CD14-positive monocyte (primary cell): ENCODE data around the gene TIGIT. TPM values are rescaled to one million over a fixed set of nuclear protein-coding genes. Genes with fewer than 3 reads are reported as not detected.
"Not testable (repeated sequence)": the region's sequence is repeated elsewhere in the genome, so short reads cannot be mapped to it uniquely, and the experiment has no call there.

Experiments
- DNase-seq, 3 donors: peaks; one replicate each; pipeline ENCODE4 v3.0.0-alpha.2; 2011 to 2022
- H2AFZ ChIP-seq: 2 replicates; pipeline ENCODE4 v1.6.0; 2012; ENCODE audit warnings: mild to moderate bottlenecking, low read depth, low read length, inconsistent platforms; ENCODE audit not compliant: insufficient read depth, poor library complexity, severe bottlenecking
- H3K27ac ChIP-seq, 2 donors: 1 replicate in 1 of 2; 2 replicates in 1 of 2; pipeline ENCODE4 v1.5.1; 2012 to 2013; ENCODE audit warnings: low read length in 2 of 2, control low read depth in 1 of 2, inconsistent platforms in 1 of 2, low read depth in 1 of 2, mild to moderate bottlenecking in 1 of 2
- H3K27me3 ChIP-seq, 2 donors: one replicate each; pipeline versions ENCODE4 v1.6.0 to v1.6.1; 2011 to 2013; ENCODE audit warnings: low read length in 2 of 2; ENCODE audit not compliant: control insufficient read depth in 2 of 2, insufficient read depth in 2 of 2
- H3K36me3 ChIP-seq, 2 donors: replicated peaks in 1 of 2; 1 replicate in 1 of 2; 2 replicates in 1 of 2; pipeline versions ENCODE4 v1.5.1 to v1.6.1; 2012 to 2013; ENCODE audit warnings: low read length in 2 of 2, control low read depth in 1 of 2, inconsistent platforms in 1 of 2, mild to moderate bottlenecking in 1 of 2; ENCODE audit not compliant: insufficient read depth in 2 of 2, control insufficient read depth in 1 of 2
- H3K4me1 ChIP-seq, 2 donors: 1 replicate in 1 of 2; 2 replicates in 1 of 2; pipeline versions ENCODE4 v1.5.1 to v1.6.1; 2012 to 2013; ENCODE audit warnings: low read length in 2 of 2, control low read depth in 1 of 2, inconsistent platforms in 1 of 2, mild to moderate bottlenecking in 1 of 2, moderate library complexity in 1 of 2; ENCODE audit not compliant: insufficient read depth in 2 of 2, control insufficient read depth in 1 of 2
- H3K4me2 ChIP-seq: replicated peaks from 2 replicates; pipeline ENCODE3; 2012; ENCODE audit warnings: low read length, moderate library complexity, mild to moderate bottlenecking; ENCODE audit not compliant: poor library complexity, severe bottlenecking; ENCODE audit errors: extremely low read depth
- H3K4me3 ChIP-seq, 3 experiments: fragments of 200-600 bp in 1 of 3; sonication (generic) in 1 of 3; replicated peaks in 1 of 3; 1 replicate in 2 of 3; 2 replicates in 1 of 3; pipeline ENCODE4 v1.5.1; 2011 to 2013; ENCODE audit warnings: low read length in 3 of 3, mild to moderate bottlenecking in 3 of 3, control low read depth in 2 of 3, low read depth in 2 of 3, inconsistent platforms in 1 of 3, moderate library complexity in 1 of 3
- H3K79me2 ChIP-seq: 2 replicates; pipeline ENCODE4 v1.6.0; 2012; ENCODE audit warnings: mild to moderate bottlenecking, control low read depth, inconsistent platforms, low read length, moderate library complexity; ENCODE audit not compliant: insufficient read depth
- H3K9ac ChIP-seq: 2 replicates; pipeline ENCODE4 v1.6.0; 2017; ENCODE audit warnings: low read length, mild to moderate bottlenecking; ENCODE audit not compliant: insufficient read depth, poor library complexity, severe bottlenecking
- H3K9me3 ChIP-seq, 2 donors: replicated peaks in 1 of 2; 1 replicate in 1 of 2; 2 replicates in 1 of 2; pipeline versions ENCODE4 v1.5.1 to v1.6.1; 2012 to 2013; ENCODE audit warnings: low read length in 2 of 2, control low read depth in 1 of 2; ENCODE audit not compliant: control insufficient read depth in 1 of 2, insufficient read depth in 1 of 2
- H4K20me1 ChIP-seq: 2 replicates; pipeline ENCODE4 v1.6.0; 2012; ENCODE audit warnings: mild to moderate bottlenecking, low read length, control low read depth, moderate library complexity; ENCODE audit not compliant: insufficient read depth
- H3K27ac Mint-ChIP-seq, 7 donors: one replicate each; pipeline ENCODE4 v1.8.0; 2020; ENCODE audit warnings: mild to moderate bottlenecking in 7 of 7, mixed read lengths in 7 of 7, moderate library complexity in 6 of 7, inconsistent platforms in 2 of 7
- H3K27me3 Mint-ChIP-seq, 3 donors: one replicate each; pipeline ENCODE4 v1.8.0; 2021 to 2022; ENCODE audit warnings: low read depth in 3 of 3, mild to moderate bottlenecking in 3 of 3, mixed read lengths in 3 of 3, moderate library complexity in 3 of 3, inconsistent platforms in 1 of 3
- H3K36me3 Mint-ChIP-seq, 2 donors: one replicate each; pipeline ENCODE4 v1.8.0; 2020; ENCODE audit warnings: mixed read lengths in 2 of 2, inconsistent platforms in 1 of 2, mild to moderate bottlenecking in 1 of 2
- H3K4me1 Mint-ChIP-seq: one replicate; pipeline ENCODE4 v1.8.0; 2020; ENCODE audit warnings: mild to moderate bottlenecking, mixed read lengths
- H3K4me3 Mint-ChIP-seq, 2 donors: one replicate each; pipeline ENCODE4 v1.8.0; 2020; ENCODE audit warnings: mild to moderate bottlenecking in 2 of 2, mixed read lengths in 2 of 2, moderate library complexity in 1 of 2
- H3K9me3 Mint-ChIP-seq, 7 donors: one replicate each; pipeline ENCODE4 v1.8.0; 2020 to 2022; ENCODE audit warnings: mixed read lengths in 7 of 7, mild to moderate bottlenecking in 6 of 7, moderate library complexity in 6 of 7, inconsistent platforms in 2 of 7
- WGBS: methylation state at CpG from one replicate; pipeline ENCODE4 v1.1.5; 2013; ENCODE audit warnings: missing lambda C conversion rate; ENCODE audit not compliant: insufficient coverage; 5-methylcytosine and 5-hydroxymethylcytosine counted together
- intact Hi-C, 2 donors: fragments of 100-400 bp; cut with micrococcal nuclease; formaldehyde crosslinking; loops; one replicate each; pipeline versions ENCODE4 v1.15.0 to v1.15.1; 2023
- polyA plus RNA-seq, 3 donors: library from polyadenylated mRNA; depleted of rRNA in 1 of 3; unstranded in 2 of 3; stranded (reverse) in 1 of 3; fragments of 300-500 nt in 2 of 3; fragments of >200 nt in 1 of 3; fragmentation: Illumina TruSeq in 2 of 3; gene quantifications; 1 replicate in 2 of 3; 2 replicates in 1 of 3; pipeline ENCODE4 v1.2.3, GENCODE V29; 2012 to 2021
- TF ChIP-seq, protein P1 (sequence below): fragments of 200-600 bp; IDR thresholded peaks from one replicate; pipeline ENCODE4 v1.8.0; 2022; ENCODE audit warnings: antibody characterized with exemption, mild to moderate bottlenecking

TIGIT gene
- polyA plus RNA-seq, 3 donors: 0.28 to 0.49 TPM; not detected in 1

DNA sequence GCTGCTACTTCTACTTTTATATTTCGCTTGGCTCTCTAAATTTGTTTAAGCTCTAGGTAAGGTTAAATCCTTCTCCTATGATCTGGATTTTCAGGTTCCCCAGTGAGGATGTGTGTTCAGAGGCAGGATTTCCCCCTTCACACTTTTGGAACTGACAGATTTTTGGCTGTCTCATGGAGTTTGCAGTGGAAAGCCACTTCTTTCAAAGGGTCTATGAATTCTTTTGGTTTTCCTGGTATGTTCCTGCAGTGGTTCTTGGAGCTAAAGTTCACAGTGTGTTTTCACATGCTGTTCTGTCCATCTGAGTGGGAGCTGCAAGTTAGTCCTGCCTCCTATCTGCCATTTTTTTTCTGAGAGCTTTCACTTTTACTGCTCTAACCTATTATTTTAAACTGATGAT lies 21.6 kb upstream of the TIGIT start:
- peaks cover 6 to 34% (median 14%) of the 10 kb centered on the region in 7 donors for H3K9me3 Mint-ChIP-seq

DNA sequence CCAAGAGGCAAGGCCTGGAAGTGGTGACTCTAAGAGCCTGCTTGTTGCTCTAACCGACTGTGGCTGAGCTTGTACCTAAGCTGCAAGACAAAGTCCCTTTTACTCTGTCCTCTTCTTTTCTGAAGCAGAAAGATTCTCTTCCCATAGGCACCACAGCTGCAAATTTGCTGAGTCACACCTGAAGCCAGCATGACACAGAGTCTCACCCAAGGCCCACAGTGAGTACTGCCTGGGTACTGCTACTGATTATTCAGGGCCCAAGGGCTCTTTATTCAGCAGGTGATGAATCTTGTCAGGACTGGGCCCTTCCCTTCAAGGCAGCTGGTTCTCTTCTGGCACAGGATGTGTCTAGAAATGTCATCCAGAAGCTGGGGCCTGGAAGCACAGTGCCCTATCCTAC lies 18.9 kb upstream of the TIGIT start:
- Histone ChIP-seq H3K4me1 (no peaks in the 10 kb centered on the region), H3K9me3 (peaks cover 3 to 18% of the 10 kb centered on the region in 2 donors), H3K36me3 (no peaks in the 10 kb centered on the region), H3K4me2 (no peak overlapping the region), H3K4me3 (no peak overlapping the region), H3K9ac (no peak overlapping the region), H3K27me3 (no peaks in the 10 kb centered on the region), H3K79me2 (no peaks in the 10 kb centered on the region), H2AFZ (no peak overlapping the region), H4K20me1 (no peaks in the 10 kb centered on the region), H3K27ac (no peak overlapping the region)
- Mint-ChIP-seq H3K36me3 (no peaks in the 10 kb centered on the region), H3K9me3 (peaks cover 4 to 31% (median 12%) of the 10 kb centered on the region in 7 donors), H3K27me3 (peaks cover 0 to 2% (median 0%) of the 10 kb centered on the region in 3 donors), H3K4me3 (no peak overlapping the region), H3K4me1 (no peaks in the 10 kb centered on the region), H3K27ac (no peak overlapping the region)
- TF ChIP-seq, protein P1, sequence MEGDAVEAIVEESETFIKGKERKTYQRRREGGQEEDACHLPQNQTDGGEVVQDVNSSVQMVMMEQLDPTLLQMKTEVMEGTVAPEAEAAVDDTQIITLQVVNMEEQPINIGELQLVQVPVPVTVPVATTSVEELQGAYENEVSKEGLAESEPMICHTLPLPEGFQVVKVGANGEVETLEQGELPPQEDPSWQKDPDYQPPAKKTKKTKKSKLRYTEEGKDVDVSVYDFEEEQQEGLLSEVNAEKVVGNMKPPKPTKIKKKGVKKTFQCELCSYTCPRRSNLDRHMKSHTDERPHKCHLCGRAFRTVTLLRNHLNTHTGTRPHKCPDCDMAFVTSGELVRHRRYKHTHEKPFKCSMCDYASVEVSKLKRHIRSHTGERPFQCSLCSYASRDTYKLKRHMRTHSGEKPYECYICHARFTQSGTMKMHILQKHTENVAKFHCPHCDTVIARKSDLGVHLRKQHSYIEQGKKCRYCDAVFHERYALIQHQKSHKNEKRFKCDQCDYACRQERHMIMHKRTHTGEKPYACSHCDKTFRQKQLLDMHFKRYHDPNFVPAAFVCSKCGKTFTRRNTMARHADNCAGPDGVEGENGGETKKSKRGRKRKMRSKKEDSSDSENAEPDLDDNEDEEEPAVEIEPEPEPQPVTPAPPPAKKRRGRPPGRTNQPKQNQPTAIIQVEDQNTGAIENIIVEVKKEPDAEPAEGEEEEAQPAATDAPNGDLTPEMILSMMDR: no peak
- DNase-seq: no peak
- 91% methylated on average over 1 of the region's 1 CpG for whole genome bisulfite sequencing
- intact Hi-C loops: no loop called here

More for the DNA sequence above, 21.6 kb upstream of the TIGIT start:
- no peaks in the 10 kb centered on the region for H3K4me1 Mint-ChIP-seq
- no peaks in the 10 kb centered on the region for H4K20me1 ChIP-seq
- no peaks in the 10 kb centered on the region for H3K36me3 ChIP-seq
- no peak overlapping the region for H3K4me3 Mint-ChIP-seq
- no CpG with 5 or more reads among the region's 1 CpG for WGBS
- no peaks in the 10 kb centered on the region for H3K36me3 Mint-ChIP-seq
- no peak overlapping the region for H2AFZ ChIP-seq
- peaks cover 3 to 18% of the 10 kb centered on the region in 2 donors for H3K9me3 ChIP-seq
- no peak overlapping the region for H3K27ac ChIP-seq
- TF ChIP-seq, protein P1: no peak
- H3K27ac Mint-ChIP-seq: no peak overlapping the region
- no peak overlapping the region for H3K4me2 ChIP-seq
- H3K27me3 ChIP-seq: no peaks in the 10 kb centered on the region
- H3K79me2 ChIP-seq: no peaks in the 10 kb centered on the region
- peaks cover 0 to 2% (median 2%) of the 10 kb centered on the region in 3 donors for H3K27me3 Mint-ChIP-seq
- intact Hi-C loops: no loop called here
- H3K4me1 ChIP-seq: no peaks in the 10 kb centered on the region
- no peak for DNase-seq
- no peak overlapping the region for H3K4me3 ChIP-seq
- H3K9ac ChIP-seq: no peak overlapping the region

DNA sequence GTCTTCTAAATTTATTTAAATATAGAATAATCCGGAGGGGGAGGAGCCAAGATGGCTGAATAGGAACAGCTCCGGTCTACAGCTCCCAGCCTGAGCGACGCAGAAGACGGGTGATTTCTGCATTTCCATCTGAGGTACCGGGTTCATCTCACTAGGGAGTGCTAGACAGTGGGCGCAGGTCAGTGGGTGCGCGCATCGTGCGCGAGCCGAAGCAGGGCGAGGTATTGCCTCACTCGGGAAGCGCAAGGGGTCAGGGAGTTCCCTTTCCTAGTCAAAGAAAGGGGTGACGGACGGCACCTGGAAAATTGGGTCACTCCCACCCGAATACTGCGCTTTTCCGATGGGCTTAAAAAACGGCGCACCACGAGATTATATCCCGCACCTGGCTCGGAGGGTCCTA lies 17.0 kb upstream of the TIGIT start:
- WGBS: 100% methylated on average over 5 of the region's 26 CpGs
- H3K79me2 ChIP-seq, H3K4me1 ChIP-seq, H3K27me3 ChIP-seq, H3K27ac Mint-ChIP-seq, H3K27ac ChIP-seq, H3K4me3 ChIP-seq, H3K4me1 Mint-ChIP-seq, H3K4me3 Mint-ChIP-seq, H4K20me1 ChIP-seq, intact Hi-C loops, H3K4me2 ChIP-seq, H3K9me3 ChIP-seq, DNase-seq, H3K36me3 ChIP-seq, H3K36me3 Mint-ChIP-seq, H3K9ac ChIP-seq, H2AFZ ChIP-seq, H3K27me3 Mint-ChIP-seq: not testable (repeated sequence)
- peaks cover 2 to 19% (median 5%) of the 10 kb centered on the region in 7 donors for H3K9me3 Mint-ChIP-seq
